A204.1 (cell line): ENCODE results near the gene CCDC6.

Experiments used
- FAIRE-seq: peaks from 2 replicates; lab custom pipeline; 2012; peaks lifted over from hg19 to GRCh38; lab: Jason Lieb, UNC

Gene CCDC6

DNA sequence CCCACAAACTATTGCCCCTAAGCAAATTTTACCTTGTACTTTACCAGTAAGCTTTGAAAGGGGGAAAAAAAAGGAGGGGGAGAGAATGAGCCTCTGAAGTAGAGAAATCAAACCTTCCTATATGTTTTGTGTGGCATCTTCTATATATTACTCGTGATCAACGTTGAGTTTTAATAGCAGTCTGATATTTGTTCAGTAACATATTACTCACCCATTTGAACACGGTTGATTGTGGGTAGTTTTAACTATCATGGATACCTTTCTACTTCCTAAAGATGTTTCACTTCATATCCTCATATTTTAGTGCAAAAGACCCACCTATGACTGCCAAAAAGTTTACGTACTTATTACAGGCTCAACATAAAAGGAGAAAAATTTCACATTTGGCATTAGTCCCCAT, 54.5 kb downstream of the CCDC6 start:
- FAIRE-seq = no peak

DNA sequence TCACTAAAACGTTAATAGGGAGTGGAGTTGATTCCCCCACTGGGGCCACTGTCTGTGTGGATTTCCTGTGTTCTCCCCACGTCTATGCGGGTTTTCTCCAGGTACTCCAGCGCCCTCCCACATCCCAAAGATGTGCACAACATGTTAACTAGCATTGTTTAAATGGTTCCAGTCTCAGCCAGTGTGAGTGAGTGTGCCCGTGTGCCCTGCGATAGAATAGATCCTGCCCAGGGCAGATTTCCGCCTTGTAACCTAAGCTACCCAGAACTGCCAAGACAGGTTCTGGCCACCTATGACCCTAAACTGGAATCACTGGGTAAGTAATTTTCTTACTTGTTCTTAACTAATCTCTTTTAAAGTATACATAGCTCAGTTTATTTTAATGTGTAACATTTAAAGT, 58.5 kb downstream of the CCDC6 start:
- FAIRE-seq = no peak

DNA sequence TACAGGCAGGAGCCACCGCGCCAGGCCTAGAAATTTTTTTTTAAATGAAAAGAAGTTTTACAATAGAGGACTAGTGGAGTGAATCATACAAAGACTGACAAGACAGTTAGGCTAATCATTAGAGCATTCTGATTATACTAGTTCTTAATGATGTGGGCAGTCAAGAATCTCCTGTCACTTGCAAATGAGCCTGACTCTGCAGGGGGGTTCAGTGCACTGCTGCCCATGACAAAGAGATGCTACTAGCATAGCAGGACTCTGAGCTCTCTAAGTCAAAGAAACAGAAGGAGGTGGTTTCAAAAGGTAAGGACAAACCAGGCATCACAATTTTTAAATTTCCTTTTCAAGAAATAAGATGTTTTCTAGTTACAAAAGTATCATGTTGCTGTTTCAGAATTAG, 59.0 kb downstream of the CCDC6 start:
- FAIRE-seq = no peak

DNA sequence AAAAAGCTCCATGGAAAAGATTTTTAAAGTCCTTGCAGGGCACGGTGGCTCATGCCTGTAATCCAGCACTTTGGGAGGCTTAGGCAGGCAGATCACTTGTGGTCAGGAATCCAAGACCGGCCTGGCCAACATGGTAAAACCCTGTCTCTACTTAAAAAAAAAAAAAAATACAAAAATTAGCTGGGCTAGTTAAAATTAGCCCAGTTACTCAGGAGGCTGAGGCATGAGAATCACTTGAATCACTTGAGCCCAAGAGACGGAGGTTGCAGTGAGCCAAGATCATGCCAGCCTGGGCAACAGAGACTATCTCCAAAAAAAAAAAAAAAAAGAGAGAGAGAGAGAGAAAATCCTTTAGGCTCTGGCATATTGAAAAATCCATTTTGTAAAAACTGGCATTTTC, 61.9 kb downstream of the CCDC6 start:
- no peak for FAIRE-seq

DNA sequence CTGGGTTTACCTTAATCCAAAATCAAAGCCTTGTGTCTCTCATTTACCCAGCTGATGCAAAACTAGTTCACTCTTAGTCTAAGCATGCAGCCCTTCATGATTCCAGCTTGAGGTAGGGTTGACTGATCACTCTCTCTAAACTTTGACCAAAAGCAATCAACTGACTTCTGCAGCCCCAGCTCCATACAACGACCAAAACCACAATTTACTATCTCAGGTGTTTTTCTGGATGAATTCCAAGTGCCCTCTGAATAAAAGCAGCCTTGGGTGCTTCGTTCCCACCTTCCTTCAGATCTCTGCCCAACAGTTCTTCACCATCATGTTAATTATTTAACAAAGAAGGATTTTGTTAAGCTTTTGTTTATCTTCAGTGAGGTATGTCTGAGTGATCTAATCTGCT, 62.6 kb downstream of the CCDC6 start:
- no peak for FAIRE-seq

DNA sequence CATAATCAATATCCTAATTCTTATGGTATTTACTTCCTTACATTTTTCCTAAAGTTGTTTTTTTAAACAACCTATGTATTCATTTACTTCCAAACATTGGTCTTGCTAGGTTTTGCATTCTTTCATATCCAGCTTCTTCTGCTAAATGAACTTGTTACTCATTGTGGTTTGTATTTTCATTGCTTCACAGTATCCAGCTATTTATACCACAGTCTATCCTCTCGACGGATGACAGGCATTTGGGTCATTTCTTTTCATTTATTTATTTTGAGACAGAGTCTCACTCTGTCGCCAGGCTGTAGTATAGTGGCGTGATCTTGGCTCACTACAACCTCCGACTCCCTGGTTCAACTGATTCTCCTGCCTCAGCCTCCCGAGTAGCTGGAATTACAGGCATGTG, 66.8 kb downstream of the CCDC6 start:
- no peak for FAIRE-seq

DNA sequence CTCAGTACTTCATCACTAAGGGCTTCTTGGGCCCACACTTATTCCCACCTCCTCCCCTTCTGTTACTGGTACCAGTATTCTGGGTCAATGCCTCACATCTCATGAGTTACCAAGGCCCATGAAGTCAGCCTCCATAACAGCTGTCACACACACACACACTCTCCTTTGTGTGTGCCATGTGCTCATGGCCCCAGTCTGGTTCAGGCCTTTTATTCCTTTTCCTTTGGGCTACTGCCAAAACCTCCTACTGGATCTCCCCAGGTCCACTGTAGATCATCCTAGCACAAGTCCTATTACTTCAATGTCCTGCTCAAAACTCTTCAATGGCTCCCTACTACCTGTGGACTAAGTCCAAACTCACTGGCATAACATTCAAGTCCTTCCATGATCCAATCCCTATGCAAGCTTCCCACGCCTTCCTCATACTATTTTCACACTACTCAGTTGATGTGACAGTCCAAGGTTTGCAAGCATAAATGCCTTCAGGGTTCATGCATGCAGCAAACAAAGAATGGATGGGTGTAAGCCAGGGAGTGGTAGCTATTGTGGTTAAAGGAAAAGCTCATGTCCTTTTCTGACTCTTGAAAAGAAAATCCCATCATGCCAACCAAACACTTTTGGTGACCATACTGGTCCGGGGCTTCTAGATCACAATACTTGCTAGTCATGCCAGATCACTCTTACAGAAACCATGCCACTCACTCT, 68.1 kb downstream of the CCDC6 start:
- no peak for FAIRE-seq

DNA sequence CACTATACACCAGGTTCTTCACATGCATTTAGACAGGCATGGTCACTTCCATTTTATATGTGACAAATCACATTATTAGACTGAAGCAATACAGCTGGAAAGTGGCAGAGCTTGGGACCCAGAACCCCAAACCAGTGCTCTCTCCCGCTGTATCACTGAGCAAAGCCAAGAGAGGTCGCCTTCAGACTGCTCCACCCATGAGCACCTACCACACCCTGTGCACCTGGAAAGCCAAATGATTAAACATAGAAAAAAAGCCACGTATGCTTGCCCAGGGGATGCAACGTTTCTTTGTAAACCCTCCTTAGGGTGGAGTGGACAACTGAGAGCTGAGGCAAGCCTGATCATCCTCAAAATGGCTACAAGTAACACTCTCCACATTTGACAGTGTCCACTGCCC, 72.5 kb downstream of the CCDC6 start:
- FAIRE-seq = no peak

DNA sequence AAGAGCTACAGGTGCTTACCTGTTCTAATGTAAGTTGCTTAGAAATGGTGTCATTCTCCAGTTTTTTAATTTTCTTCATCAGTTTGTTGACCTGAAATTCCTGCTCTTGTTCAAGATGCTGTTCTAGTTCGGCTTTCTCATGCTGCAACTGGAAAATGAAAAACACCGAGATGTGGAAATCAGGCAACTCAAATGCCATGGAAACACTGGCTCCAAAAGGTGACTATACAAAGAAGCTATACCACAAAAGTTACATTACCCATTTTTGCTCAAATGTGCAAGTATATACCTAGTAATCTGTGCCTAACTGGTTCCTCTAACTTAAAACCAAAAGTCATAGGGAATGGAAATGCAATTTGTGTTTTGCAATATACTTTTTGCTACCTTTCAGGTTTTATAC, 73.8 kb downstream of the CCDC6 start:
- FAIRE-seq = no peak

DNA sequence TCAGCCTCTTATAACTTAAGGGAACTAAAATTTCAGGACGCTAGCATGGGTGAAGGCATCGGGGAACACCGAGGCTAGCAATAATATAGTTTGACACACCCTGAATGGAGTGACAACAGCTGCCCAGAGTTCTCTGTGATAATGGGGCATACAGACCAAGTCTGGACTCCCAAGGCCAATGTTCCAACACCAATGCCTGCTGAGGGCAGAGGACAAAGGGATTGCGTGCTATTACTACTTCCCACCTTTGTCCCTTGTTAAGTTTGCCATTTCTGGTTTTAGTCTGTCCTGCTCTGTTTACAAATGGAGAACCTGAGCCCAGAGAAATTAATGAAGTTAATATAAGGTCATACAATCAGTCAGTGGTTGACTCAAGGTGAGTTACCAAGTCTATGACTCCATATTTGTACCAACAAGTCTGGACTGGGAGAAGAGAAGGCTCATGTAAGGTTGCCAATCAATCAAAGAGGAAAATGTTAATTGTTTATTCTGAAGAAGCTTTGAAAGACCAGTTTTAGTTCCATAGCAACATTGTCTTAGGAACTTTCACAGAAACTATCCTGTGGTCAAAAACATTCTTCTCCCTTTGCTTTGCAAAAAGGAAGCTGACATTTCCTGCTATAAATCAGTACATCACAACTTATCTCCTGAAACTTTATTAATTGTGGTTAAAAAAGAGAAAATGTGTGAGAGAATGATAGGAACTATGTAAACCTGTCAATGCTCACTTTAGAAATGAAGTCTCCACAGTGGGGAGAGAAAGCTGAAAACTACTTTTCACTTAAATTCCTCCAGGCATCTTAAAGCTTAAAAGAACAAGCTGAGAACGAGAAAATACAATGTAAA, 74.5 kb downstream of the CCDC6 start:
- FAIRE-seq = no peak

DNA sequence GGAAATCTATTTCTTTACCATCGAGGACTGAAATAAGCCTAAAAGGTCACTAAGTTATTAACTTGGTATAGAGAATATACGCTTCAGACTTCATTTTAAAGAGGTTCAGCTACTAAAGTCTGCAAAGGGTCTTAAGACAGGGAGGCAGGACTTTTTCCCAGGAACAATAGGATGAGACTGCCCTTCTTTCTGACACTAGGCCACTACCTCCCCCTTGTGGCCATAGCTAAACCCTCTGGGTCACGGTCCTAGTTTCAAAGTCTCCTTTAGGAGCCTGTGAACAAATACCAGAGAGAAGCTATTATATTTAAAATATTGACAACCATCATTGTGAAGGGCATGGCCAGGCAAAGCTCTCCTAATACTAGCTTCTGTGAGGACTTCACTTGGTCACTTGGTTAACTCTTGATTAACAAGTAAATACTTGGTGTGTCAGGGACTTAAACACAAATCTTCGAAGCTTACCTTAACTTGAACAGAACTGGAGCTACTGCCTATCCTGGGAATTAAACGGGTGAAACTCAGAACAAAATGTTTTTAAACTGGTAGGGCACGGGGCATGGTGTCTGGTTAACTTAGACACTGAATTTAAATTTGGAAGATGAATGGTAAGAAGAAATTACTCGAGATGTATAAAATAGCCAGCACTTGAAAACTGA, 75.6 kb downstream of the CCDC6 start:
- no peak for FAIRE-seq

DNA sequence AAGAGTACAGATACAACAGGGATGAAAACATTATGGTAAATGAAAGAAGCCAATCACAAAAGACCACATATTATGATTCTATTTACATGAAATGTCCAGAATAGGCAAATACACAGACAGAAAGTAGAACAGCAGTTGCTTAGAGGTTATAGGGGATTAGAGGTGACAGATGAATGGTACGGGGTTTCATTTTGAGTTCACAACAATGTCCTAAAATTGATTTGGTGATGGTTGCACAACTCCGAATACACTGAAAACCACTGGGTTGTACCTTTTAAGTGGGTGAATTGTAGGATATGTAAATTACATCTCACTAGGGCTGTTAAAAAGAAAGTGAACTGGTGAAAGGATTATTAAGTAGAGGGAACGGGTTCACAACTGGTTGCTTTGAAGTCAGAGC, 76.8 kb downstream of the CCDC6 start:
- FAIRE-seq = no peak

DNA sequence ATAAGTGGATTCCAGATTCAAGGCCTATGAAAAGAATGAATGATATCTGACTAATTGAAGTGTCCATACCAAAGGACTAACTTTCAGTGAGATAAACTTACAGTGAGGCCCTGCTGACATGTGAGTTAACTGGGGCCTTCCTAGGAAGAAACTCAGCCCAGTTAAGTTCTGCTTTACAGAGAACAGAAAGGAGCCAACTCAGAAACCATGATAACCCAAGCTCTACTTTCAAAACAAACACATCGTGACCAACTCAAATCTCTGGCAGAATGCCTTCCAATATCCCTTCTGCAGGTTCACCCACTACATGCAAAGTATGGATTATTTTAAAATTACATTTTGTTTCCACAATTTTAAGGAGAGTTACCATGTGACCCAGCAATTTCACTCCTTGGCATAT, 77.3 kb downstream of the CCDC6 start:
- FAIRE-seq = no peak

DNA sequence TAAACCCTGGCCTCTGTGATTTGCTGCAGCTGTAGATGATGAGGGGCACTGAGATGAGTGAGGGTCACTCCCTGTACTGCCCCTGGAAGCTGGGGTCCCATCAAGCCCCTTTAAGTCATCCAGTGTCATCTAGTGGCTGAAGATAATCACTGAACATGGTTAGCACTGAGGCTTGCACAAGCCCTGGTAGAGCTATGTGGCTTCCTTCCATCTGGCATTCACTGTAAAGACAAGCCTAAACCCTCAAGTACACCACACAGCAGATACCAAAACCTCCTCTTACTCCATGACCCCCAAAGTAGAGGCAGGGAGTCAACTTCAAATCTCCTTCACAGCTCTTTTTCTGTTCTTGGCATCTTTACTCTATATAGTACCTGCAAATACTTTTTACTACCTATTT, 80.4 kb downstream of the CCDC6 start:
- FAIRE-seq = no peak

DNA sequence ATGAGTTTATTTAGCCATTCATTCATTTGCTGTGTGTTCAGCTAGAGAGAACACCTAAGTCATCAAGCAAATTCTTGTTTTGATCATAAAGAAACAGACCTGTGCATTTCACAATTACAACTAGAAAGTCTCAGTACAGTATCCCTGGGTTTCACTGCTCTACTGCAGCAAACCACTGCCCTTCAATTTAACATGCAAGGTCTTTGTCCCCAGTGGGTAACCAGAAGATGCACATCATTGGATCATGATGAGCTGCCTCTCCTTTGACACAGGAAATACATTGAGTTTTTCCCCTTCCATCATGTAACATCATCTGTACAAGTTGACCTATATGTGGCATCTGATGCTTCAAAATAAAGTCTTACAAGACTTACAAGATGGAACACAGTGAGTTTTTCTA, 82.6 kb downstream of the CCDC6 start:
- FAIRE-seq = no peak

DNA sequence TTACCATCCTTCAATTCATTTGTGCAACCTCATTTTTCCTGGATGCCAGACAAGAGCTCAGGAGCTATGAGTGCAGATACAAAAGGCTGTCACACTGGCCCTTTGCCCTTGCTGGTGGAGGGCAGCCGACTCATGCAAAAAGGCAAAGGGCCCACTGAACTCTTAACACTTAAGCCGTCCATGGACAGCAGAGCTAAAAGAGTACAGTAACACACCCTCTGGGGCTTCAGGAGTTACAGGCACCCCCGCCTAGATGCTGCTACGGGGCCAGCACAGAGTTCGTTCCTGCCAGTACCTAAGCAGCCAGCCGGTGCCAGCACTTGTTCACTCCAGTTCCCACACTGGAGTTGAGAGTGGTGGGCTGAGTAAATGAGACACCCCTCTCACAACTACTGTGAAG, 83.2 kb downstream of the CCDC6 start:
- no peak for FAIRE-seq

DNA sequence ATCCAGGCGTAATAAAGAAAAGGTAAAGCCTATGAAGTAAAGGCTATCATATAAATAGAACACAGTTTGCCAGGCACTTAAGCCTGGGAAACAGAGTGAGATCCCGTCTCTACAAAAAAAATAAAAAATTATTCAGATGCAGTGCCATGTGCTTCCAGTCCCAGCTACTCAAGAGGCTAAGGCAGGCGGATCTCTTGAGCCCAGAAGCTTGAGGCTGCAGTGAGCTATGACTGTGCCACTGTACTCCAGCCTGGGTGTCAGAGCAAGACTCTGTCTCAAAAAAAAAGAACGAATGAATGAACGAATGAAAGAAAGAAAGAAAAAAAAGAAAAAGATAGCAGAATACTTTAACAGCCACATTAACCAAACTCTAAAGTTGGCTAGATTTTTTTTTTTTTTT, 85.9 kb downstream of the CCDC6 start:
- FAIRE-seq = no peak

DNA sequence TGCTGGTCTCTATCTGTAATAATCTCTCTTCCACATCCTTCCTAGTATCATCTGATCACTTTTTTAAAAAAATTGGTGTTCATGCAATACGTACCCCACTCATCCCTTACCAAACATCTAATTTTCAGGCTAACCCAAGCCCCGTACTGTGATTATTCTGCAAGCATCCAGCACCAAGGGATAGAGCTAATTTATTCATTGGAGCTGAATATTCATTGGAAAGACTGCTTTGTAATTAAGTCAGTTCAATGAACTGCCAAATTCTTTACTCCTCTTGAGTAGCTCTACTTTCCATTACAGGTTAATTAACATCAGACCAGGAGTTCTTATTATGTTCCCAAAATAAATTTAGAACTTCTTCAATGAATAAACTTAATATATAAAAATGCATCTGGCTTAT, 86.7 kb downstream of the CCDC6 start:
- no peak for FAIRE-seq

DNA sequence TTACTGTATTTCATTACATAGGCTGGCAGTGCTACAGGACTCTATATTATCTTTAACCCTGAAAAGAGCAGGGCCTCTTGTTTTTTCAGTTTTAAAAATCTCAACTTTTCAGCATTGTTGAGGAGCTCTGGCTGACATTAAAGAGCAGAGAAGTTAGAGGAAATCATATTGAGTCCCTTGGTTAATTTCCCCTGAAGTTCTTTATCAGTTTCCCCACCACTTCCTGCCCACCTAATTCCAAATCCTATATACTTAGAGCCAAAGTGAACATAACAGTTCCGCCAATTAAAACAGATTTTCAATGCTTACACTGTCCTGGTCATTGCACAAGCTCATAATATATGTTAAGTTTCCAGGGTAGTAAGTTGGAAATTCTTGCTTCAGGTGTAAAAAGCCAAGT, 87.1 kb downstream of the CCDC6 start:
- no peak for FAIRE-seq

DNA sequence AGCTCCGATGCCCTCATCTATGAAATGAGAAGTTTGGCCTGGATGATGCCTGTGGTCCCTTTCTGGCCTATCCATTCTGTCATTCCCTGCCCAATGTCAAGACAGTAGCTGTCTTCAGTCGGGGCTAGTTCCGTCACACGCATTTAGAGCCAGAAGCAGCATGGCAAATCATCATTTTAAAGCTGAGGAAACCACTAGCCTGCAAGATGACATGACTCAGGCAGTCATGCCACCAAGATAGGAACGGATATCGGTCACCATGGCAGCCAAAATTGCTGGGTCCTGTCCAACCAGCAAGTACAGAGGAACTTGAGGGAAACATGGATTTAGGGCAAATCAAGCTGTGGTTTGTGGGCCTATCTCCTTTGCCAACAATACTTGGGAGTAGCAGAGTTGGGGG, 88.6 kb downstream of the CCDC6 start:
- FAIRE-seq = no peak

DNA sequence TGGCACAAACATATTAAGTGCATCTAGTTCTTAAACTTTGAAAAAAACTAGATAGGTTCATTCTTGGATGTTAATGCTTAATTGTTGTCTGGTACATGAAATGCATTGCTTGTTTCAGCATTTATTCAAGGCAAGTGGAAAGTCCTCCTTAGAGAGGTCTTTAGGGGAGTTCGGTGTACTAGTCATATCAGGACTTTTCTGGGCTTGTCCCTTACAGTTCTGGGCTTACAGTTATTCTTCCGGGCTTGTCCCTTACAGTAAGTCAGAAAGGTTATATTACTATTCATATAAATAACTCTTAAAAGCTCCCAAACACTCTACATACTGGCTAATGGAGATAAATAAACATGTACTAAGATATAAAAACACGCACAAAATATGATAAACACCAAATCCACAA, 91.5 kb downstream of the CCDC6 start:
- no peak for FAIRE-seq

DNA sequence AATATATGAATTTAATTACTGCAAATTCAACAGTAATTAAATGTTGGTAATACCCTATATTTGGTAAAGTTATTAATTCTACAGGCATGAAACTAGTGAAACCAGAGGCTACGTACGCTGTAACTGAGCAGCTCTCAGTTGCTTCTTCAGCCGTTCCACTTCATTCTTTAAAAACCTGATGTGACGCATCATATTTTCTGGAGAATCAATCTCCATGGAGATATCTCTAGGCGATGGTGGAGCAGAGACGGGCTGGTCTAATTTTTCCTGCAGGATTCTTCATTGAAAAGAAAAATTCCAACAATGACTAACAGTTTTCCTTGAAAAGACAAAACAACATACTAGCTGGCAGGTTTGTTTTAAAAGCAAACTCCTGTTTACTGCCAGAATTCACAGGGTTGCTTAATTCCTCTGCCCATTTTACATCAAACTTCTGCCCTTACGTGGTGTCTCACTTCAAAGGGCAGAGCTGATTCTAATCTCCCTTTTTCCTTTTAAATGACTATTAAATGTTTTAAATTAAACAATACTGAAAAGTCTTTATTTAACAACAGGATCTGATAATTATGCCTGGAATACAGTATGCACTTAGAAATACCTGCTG, 93.7 kb downstream of the CCDC6 start:
- no peak for FAIRE-seq

DNA sequence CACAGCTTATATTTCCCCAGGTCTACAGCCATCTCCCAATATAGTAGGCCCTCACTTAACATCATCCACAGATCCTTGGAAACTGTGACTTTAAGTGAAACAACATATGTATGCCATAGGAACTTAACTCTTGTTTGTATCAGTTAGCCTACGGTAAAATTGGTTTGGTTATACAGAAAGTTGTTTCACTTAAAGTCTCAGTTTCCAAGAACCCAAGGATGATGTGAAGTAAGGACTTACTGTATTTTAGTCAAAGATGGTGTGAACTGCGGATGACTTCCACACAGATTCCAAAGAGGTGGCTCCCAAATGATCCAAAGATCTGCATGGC, 96.7 kb downstream of the CCDC6 start:
- FAIRE-seq = no peak
